Hematopoietic multipotent progenitor cell treated with erythropoietin and hydrocortisone succinate and interleukin-3 and kit ligand, for 8 days (in vitro differentiated cells): ENCODE data around the gene DNASE1L3.

ENCODE experiments used
- DNase-seq: peaks from one replicate; pipeline ENCODE4 v3.0.0-alpha.2; 2015

The DNASE1L3 gene

GRCh38 chr3:58200121-58200709 is 10.6 kb downstream of the DNASE1L3 start:
- DNase-seq = no peak

- no peak for DNase-seq
Observed at GRCh38 chr3:58198804-58199203, 12.0 kb downstream of the DNASE1L3 start.

GRCh38 chr3:58198362-58198761 is 12.4 kb downstream of the DNASE1L3 start:
- no peak for DNase-seq

GRCh38 chr3:58197588-58197987 is 13.2 kb downstream of the DNASE1L3 start:
- no peak for DNase-seq

GRCh38 chr3:58193682-58194407 is 16.9 kb downstream of the DNASE1L3 start:
- no peak for DNase-seq

GRCh38 chr3:58192069-58192468 is 18.7 kb downstream of the DNASE1L3 start:
- no peak for DNase-seq

- no peak for DNase-seq
Observed at GRCh38 chr3:58191361-58191991, 19.3 kb downstream of the DNASE1L3 start.

- no peak for DNase-seq
Observed at GRCh38 chr3:58190882-58191281, 19.9 kb downstream of the DNASE1L3 start.

- DNase-seq = no peak
Observed at GRCh38 chr3:58190291-58190690, 20.5 kb downstream of the DNASE1L3 start.

- no peak for DNase-seq
Observed at GRCh38 chr3:58189691-58190090, 21.1 kb downstream of the DNASE1L3 start.

GRCh38 chr3:58188921-58189451 is 21.8 kb downstream of the DNASE1L3 start:
- DNase-seq = no peak

GRCh38 chr3:58188173-58188564 is 22.6 kb downstream of the DNASE1L3 start:
- no peak for DNase-seq

GRCh38 chr3:58184982-58185360 is 25.8 kb downstream of the DNASE1L3 start:
- DNase-seq = no peak

GRCh38 chr3:58184309-58184981 is 26.3 kb downstream of the DNASE1L3 start:
- no peak for DNase-seq

GRCh38 chr3:58183891-58184290 is 26.9 kb downstream of the DNASE1L3 start:
- no peak for DNase-seq

GRCh38 chr3:58183221-58183620 is 27.6 kb downstream of the DNASE1L3 start:
- DNase-seq = no peak

GRCh38 chr3:58180940-58181587 is 29.7 kb downstream of the DNASE1L3 start:
- no peak for DNase-seq

- DNase-seq = no peak
Observed at GRCh38 chr3:58180099-58180880, 30.5 kb downstream of the DNASE1L3 start.

- no peak for DNase-seq
Observed at GRCh38 chr3:58179235-58180098, 31.3 kb downstream of the DNASE1L3 start.

- DNase-seq = no peak
Observed at GRCh38 chr3:58178528-58179234, 32.1 kb downstream of the DNASE1L3 start.
